ENCODE measurements around the gene PRPF4.

PRPF4 gene

GRCh38 chr9:113269355-113269754 lies 6.1 kb upstream of the PRPF4 start:
- H3K4me3 ChIP-seq: no peak overlapping the region
- H3K9me3 ChIP-seq: no peaks in the 10 kb centered on the region
- no peak for DNase-seq
- H3K27ac ChIP-seq: no peak overlapping the region
- no peak for TF ChIP-seq CTCF (IDR thresholded peaks at IDR 0.05)
- no peaks in the 10 kb centered on the region for H3K27me3 ChIP-seq
- peaks cover 57 to 76% (median 57%) of the 10 kb centered on the region in 3 donors for H3K36me3 ChIP-seq
- intact Hi-C loops (cut with DNase I; ENCODE audit: low total_unique reads): no loop called here
- peaks cover 0 to 5% (median 3%) of the 10 kb centered on the region in 4 donors for H3K4me1 ChIP-seq

GRCh38 chr9:113269871-113270270 lies 5.6 kb upstream of the PRPF4 start:
- Histone ChIP-seq H3K27ac (no peak overlapping the region), H3K27me3 (no peaks in the 10 kb centered on the region), H3K4me1 (peaks cover 0 to 8% (median 6%) of the 10 kb centered on the region in 4 donors), H3K4me3 (no peak overlapping the region), H3K9me3 (no peaks in the 10 kb centered on the region), H3K36me3 (peaks cover 57 to 76% (median 57%) of the 10 kb centered on the region in 3 donors)
- intact Hi-C loops (cut with DNase I; ENCODE audit: low total_unique reads): loop anchor here (10.0 kb wide), 2 partner anchors 45 to 385 kb away; partner anchors contain the start of genes FKBP15 and SLC31A1
- no peak for DNase-seq
- TF ChIP-seq CTCF (IDR thresholded peaks at IDR 0.05): no peak

DNA sequence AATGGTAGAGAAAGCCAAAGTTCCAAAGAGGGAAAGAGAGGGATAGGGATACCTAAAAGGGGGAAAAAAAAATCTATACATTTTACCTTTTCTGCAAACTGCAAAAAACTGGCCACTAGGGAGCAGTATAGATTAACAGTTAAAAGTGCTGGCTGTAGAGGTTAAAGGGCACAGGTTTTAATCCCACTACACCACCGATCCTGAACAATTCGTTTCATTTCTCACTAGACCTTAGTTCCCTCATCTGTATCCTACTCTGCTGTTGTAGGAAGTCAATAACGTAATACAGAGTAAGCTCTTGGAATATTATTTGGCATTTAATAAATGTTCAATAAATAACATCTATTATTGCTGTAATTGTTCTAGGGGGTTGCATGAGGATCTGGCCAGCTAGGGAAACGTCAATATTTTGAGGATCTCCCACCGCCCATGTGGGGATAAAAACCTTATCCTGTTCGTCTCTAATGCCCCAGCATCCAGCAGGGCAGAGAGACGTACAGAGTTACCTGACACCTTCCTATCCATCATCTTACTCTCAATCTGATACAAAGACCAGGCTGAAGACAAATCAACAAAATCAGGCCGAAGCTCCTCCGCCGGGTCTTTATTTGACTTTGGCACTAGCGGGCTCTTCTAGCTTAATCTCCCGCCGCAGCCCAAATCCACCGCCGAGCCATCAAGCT lies 843 bp upstream of the PRPF4 start:
- Histone ChIP-seq H3K36me3 (peaks cover 41 to 58% (median 54%) of the 10 kb centered on the region in 3 donors), H3K9me3 (no peaks in the 10 kb centered on the region), H3K4me3 (peak overlapping the region; percentile 87 to 93), H3K27ac (peak overlapping the region; percentile 87 to 93), H3K4me1 (peaks cover 0 to 28% (median 18%) of the 10 kb centered on the region in 4 donors), H3K27me3 (no peaks in the 10 kb centered on the region)
- TF ChIP-seq CTCF (IDR thresholded peaks at IDR 0.05): peak; percentile 66 to 78
- intact Hi-C loops (cut with DNase I; ENCODE audit: low total_unique reads): loop anchor here (5.0 to 10.0 kb wide), 3 partner anchors 50 to 380 kb away; partner anchors contain the start of genes ALAD, FKBP15 and SLC31A1
- DNase-seq: no peak

DNA sequence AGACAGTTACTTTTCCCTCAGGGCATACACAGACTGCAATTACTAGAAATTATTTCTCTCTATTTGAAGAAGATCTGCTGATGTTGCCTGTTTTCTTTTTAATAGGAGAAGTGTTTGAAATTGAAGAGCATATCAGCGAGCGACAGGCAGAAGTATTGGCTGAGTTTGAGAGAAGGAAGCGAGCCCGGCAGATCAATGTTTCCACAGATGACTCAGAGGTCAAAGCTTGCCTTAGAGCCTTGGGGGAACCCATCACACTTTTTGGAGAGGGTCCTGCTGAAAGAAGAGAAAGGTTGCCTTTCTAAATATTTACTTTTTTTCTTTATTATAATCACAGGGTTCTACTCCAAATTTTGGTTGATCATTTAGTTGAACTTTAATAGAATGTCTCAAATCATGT lies 3.4 kb downstream of the PRPF4 start:
- H3K9me3 ChIP-seq: no peaks in the 10 kb centered on the region
- DNase-seq: no peak
- TF ChIP-seq CTCF (IDR thresholded peaks at IDR 0.05): no peak
- H3K4me1 ChIP-seq: peaks cover 0 to 28% (median 18%) of the 10 kb centered on the region in 4 donors
- peaks cover 47 to 65% (median 61%) of the 10 kb centered on the region in 3 donors for H3K36me3 ChIP-seq
- no peak overlapping the region for H3K27ac ChIP-seq
- no peak overlapping the region for H3K4me3 ChIP-seq
- intact Hi-C loops (cut with DNase I; ENCODE audit: low total_unique reads): loop anchor here (5.0 to 10.0 kb wide), 3 partner anchors 54 to 376 kb away; partner anchors contain the start of genes ALAD, FKBP15 and SLC31A1
- no peaks in the 10 kb centered on the region for H3K27me3 ChIP-seq

GRCh38 chr9:113281356-113281755 lies 5.9 kb downstream of the PRPF4 start:
- no peak overlapping the region for H3K27ac ChIP-seq
- TF ChIP-seq CTCF (IDR thresholded peaks at IDR 0.05): no peak
- intact Hi-C loops (cut with DNase I; ENCODE audit: low total_unique reads): loop anchor here (5.0 kb wide), 1 partner anchor 56 kb away; no protein-coding TSS in a partner anchor
- H3K9me3 ChIP-seq: no peaks in the 10 kb centered on the region
- peaks cover 69 to 90% (median 85%) of the 10 kb centered on the region in 3 donors for H3K36me3 ChIP-seq
- no peak overlapping the region for H3K4me3 ChIP-seq
- peaks cover 0 to 15% (median 8%) of the 10 kb centered on the region in 4 donors for H3K4me1 ChIP-seq
- DNase-seq: no peak
- H3K27me3 ChIP-seq: no peaks in the 10 kb centered on the region
